ENCODE measurements around the gene SMOC2.

- no peak for TF ChIP-seq CTCF (tag by site-specific recombination; IDR thresholded peaks at IDR 0.05)
- TF ChIP-seq PRDM10 (tag by site-specific recombination; IDR thresholded peaks at IDR 0.05), result no peak
- TF ChIP-seq MZF1 (tag by site-specific recombination; IDR thresholded peaks at IDR 0.05; ENCODE audit: borderline replicate concordance), result no peak
- TF ChIP-seq ZBTB21 (tag by site-specific recombination; IDR thresholded peaks at IDR 0.05), result no peak
- no peak for TF ChIP-seq ZNF510 (tag by site-specific recombination; IDR thresholded peaks at IDR 0.05; ENCODE audit: insufficient replicate concordance)
- no peak for TF ChIP-seq ZBTB26 (tag by site-specific recombination; optimal IDR thresholded peaks at IDR 0.05)
- TF ChIP-seq HOXC10 (CRISPR knock-in tag; IDR thresholded peaks at IDR 0.05), result no peak
- no peak for TF ChIP-seq ZNF514 (tag by site-specific recombination; IDR thresholded peaks at IDR 0.05)
- no peak for TF ChIP-seq ZNF433 (tag by site-specific recombination; IDR thresholded peaks at IDR 0.05; ENCODE audit: low read depth)
- TF ChIP-seq ZSCAN30 (tag by site-specific recombination; IDR thresholded peaks at IDR 0.05), result no peak
Measured at GRCh38 chr6:168650671-168651111, 209.7 kb downstream of the SMOC2 start.

Measured in HEK293 (cell line).